Measurements from ENCODE around the gene GNA12.

- TF ChIP-seq CTCF (IDR thresholded peaks at IDR 0.05 in 4 of 5, conservative IDR thresholded peaks at IDR 0.05 in 1 of 5), result no peak
- TF ChIP-seq POLR2A (IDR thresholded peaks at IDR 0.05), result no peak
Observed at GRCh38 chr7:2764621-2765020, 79.5 kb downstream of the GNA12 start.
